Activated CD4-positive, CD25-positive, alpha-beta regulatory T cell treated with anti-CD3 and anti-CD28 coated beads, Interleukin-2, amount 50 U/mL, for 16 hours (primary cell): Measurements from ENCODE around the gene VTI1A.
"Not testable (repeated sequence)": the region's sequence is repeated elsewhere in the genome, so short reads cannot be mapped to it uniquely, and the experiment has no call there.

Experiments used
- DNase-seq: peaks from one replicate; pipeline ENCODE4 v3.0.0-alpha.2; 2020; ENCODE audit warnings: low read depth, low spot score

The VTI1A gene

DNA sequence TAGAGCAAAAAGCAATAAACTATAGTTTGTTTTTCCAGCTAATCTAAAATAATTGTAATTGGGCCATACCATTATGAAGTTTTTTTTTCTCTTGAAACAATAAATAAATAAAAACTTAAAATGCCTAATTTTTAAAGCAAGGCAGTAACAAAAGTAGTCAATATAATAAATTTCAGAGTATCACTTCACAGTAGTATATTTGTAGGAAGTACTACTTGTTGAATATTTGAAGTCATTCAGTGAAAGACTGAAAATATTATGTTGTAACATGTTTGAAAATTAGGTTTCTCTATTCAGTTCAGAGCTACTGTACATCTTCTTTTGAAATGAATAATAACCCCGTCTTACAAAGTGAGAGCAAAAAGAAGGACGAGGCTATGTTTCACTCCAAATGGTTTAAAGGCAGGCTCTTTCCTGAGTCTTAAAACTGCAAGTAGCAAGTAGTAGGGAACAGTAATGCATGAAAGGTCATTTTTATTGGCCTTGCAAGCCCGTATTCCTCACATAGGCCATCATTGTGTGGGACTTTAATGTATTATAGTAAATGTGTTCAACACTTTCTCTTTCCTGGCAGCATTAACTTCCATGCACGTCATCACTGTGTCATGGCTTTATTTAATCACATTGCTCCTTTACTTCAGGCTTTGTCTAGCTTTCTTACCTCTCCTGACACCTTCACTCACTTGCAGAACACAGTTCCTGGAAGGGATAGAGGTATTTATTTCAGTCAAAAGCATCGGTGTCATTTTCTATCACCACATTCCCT, 141.4 kb downstream of the VTI1A start:
- no peak for DNase-seq

DNA sequence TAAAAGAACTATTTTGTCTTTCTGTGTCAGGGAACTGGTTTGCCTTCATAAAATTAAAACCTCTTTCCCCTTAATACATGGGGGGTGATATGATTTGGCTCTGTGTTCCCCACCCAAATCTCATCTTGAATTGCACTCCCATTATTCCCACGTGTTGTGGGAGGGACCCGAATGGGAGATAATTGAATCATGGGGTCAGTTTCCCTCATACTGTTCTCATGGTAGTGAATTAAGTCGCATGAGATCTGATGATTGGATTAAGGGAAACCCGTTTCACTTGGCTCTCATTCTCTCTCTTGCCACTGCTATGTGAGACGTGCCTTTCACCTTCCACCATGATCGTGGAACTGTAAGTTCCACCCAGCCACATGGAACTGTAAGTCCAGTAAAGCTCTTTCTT, 142.1 kb downstream of the VTI1A start:
- no peak for DNase-seq

DNA sequence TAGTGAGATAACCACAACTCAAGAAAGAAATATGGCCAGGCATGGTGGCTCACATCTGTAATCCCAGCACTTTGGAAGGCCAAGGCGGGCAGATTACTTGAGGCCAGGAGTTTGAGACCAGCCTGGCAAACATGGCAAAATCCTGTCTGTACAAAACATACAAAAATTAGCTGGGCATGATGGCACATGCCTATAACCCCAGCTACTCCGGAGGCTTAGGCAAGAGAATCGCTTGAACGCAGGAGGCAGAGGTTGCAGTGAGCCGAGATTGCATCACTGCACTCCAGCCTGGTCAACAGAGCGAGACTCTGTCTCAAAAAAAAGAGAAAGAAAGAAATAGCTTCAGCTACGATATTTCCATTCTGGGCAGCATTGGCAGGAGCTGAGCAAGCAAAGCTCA, 143.8 kb downstream of the VTI1A start:
- DNase-seq = not testable (repeated sequence)

DNA sequence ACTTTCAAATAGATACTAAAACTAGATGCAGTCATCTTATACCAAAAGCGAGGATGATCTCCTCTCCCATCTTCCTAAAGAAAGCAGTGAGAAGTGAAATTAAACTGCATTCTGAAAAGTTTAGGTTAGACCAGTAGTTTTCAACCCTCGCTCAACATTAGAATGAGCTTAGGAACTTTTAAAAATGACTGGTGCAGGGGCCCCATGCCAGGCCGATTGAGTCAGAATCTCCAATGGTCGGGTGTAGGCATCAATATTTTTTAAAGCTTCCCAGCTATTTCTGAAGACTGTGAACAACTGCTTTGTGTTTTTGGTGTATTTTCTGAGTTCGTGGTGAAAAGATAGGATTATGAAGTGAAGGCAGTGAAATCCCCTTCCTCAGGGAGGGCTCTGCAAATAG, 146.0 kb downstream of the VTI1A start:
- no peak for DNase-seq

DNA sequence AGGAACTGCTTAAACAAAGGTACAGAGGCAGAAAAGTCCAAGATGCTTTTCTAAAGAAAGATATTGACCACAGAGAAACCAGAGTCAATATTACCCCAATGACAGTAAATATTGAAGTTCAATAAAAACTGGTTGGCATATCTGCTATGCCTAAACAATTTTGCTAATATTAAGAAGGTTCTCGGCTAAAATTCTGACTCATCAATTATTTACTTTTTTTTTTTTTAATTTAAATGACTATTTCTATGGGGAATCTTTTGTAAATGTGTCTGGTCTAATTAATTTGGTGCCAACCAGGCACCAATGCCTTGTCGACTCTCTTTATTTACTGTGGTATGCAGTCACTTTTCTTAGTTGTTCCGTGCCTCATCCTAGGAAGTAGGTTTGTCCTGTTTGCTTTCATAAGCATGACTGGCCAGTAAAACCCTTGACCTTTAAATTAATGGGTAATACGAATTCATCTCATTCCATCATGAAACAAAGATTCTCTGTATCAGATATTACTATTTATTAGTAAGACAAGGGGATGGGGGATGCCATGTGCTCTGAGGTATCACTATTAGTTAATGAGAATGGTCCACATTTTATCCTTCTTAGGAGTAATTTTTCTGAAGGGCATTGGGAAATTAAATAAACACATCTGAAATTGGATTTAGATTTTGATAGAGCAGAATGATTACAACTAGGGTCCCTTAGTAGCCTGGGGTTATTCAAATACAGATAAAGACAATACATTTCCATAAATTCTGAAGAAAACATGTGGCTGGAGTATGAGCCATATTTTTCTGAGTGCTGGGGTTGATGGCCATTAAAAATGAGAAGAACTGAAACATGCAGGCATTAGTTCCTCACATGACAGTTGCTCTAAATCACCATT, 154.4 kb downstream of the VTI1A start:
- no peak for DNase-seq

DNA sequence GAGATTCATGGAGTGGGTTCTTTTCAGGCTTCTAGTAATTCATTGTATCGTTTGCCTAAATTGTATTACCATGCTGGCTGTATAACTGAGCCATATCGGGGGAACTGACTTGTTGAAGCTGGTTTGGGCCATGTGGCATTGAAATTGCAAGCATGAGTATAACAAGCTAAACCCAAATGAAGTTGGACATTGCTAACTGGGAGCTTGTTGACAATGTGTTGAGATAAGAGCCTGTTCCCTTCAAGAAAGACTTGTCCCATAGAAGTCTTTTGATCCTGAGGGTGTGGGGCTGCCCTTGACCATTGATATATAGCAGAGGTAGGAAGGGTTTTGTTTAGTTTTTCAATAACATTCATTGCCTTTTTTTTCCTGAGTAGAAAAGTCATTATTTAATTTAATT, 156.0 kb downstream of the VTI1A start:
- no peak for DNase-seq

DNA sequence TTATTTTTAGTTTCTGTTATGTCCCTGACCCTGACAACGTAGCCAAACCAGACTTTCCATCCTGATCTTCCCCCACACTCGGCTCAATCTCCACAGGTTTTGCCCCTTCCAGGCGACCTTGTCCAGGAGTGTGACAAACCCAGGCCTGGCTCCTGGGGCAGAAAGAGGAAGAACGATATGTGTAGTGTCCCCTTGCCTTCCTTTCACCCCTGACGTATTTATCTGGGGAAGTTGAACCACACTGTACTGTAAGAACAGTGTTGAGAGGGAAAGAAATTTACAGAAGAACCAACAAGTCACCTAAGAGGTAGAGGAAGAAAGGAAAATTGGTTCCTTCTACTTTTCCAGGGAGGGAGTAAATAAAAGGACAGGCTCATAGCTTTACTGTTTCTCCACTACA, 158.0 kb downstream of the VTI1A start:
- no peak for DNase-seq

DNA sequence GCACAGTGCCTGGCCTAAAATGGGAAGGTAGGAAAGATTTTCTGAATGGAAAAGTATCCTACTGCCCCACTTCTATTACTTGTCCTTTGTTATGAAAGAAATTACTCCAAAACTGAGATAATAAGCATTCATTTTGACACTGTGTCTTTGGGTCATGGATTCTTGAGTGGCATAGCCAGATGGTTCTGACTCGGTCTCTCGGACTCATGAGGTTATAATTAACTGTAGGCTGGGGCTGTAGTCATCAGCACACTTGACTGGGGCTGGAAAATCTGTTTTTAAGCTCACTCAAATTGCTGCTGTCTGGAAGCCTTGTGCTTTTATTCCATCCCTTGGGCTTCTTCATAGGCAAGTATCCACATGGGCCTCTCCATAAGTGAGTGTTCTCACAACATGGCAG, 160.5 kb downstream of the VTI1A start:
- no peak for DNase-seq

DNA sequence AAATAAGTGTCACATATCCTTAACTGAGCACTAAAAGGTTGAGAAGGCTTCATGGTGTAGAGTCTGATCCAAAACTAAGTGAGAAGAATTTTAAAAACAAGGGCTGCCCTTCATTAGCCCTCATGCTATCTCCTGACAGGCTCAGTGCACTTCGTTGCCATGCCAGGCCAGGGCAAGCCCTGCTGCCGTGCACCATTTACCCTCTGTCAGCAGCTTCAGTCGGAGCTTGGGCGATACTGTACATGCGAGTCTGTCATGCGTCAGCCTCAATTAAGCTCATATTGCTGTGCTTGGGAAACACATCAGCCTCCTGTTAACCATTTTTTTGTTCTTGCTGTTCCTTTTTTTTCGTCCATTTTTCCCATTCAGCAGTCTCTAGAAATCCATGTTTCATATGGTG, 166.6 kb downstream of the VTI1A start:
- DNase-seq = no peak

DNA sequence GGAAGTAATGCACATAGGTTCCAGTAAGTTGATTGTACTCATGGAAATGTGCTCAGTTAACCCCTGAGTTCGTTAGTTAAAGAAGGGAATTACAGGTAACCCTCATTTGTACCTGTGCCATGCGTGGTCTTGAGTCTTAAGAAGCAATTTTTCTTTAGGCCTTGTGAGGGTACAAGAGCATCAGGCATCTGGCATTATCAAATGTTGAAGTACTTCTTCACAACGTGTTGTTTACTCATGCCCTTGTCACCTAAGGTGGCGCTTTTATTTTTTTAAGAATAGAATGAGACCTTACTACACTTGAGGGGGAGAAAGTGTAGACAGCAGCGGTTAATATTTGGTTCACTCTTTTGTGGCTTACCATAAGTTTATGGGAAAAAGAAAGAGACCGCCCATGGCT, 167.1 kb downstream of the VTI1A start:
- no peak for DNase-seq

DNA sequence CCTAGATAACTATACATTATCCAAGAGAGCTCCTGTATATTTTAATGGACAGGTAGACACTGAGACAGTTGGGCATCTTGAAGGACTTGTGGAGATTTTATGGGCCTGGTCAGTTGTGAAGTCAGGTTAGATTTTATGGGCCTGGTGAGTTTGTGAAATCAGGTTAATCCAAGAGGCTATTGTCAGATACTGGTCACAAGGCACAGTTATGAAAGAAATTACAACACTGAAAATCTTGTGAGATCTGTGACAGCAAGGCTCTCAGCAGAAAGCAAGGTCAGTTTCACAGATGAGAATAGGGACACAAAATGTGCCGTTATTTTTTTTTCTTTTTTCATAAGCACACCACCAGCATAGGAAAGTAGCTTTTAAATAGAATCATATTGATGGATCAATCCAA, 167.6 kb downstream of the VTI1A start:
- DNase-seq = no peak

DNA sequence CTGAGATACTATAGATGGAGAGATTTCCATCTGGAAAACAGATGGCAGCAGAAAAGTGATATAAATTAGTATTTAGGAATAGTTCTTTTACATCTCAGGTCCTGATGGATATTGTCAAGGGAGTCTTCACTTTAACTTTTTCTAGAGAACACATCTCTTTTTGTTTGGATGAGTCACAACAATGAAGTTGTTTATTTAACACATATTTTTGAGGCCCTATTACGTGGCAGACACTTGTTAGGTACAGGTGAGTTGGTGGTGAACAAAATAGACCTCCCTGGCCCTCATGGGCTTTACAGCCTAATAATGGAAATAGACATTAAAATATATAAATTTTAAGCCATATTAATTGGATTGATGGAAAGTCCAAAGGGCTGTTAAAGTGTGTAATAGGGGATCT, 168.3 kb downstream of the VTI1A start:
- no peak for DNase-seq

DNA sequence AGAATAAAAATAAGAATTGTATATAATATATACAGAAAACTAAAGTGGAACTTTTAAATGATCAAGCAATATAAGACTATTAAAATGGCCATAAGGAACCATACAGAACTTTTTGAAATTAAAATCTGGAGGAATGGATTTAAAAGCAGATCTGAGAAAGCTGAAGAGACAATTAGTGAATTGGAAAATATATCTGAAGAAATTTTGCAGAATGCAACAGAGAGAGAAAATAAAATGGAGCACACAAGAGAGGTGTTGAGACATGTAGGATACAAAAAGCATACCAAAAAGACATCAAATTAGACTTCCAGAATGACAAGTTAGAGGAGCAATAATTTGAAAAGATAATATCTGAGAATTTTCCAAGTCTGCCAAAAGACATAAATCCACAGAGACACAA, 169.6 kb downstream of the VTI1A start:
- no peak for DNase-seq

DNA sequence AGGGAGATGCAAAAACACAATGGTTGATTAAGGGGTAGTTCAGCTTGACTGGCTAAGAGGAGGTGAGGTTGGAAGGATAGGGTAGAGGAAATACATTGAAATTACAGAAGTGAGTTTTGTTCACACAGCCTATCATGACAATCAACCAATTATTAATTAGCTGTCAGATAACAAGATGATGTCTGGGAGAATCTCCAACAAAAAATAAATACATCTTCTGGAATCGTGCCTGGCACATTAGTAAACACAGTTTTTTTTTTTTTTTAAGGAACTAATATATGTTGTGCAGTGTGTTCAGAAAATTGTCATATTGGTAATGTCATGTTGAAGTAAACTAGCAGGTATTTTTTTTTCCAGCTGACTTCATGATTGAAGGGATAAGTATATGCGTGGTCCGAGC, 171.8 kb downstream of the VTI1A start:
- DNase-seq = no peak

DNA sequence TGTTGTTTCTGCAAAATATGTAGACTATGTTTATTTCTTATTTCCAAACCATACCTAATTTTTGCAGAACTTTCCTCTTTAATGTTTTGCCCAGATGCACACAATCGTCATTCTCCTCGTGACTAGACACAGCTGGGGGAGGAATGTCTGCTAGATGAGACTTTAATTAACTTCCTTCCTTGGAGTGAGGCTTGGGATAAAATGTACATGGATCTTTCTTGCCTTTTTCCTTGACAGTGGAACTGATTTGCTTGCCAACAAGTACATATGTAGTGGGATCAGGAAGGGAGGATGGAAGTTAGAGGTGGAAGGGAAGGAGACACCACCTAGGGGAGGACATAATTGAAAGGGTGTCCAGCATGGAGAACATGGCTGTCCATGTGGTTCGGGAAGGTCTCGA, 172.5 kb downstream of the VTI1A start:
- no peak for DNase-seq

DNA sequence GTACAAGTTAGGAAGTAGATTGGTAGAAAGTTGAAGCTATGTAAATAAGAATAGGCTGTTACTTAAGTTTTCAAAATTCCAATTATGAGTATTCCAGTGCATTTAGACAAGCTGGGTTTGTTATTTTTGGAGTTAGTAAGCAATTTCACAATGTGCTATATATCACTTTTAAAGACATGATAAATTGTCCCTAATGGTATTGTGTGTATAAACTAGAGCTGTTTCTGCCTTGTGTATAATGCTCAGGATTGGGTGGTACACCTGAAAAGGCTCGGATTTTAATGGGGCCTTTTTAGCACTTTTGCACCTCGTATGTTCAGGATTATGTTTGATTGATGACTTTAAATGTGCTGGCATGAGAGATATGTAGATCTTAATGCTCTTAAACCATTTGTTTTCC, 175.8 kb downstream of the VTI1A start:
- DNase-seq = no peak

DNA sequence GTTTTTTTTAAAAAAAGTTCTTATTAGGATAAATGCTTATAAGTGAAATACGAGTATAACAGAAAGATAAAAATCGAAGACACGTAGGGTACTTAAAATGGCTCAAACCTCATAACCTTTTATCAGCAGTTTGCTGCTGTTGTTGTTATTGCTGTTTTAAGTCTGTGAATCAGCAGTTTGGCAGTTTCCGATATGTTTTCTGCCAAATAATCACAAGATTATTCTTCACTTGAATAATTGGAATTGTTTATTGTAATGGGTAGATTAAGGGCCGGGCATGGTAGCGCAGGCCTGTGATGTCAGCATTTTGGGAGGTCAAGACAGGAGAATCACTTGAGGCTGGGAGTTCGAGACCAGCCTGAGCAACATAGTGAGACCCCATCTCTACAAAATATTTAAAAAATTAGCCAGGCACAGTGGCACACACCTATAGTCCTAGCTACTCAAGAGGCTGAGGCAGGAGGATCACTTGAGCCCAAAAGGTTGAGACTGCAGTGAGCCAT, 177.6 kb downstream of the VTI1A start:
- DNase-seq = no peak

DNA sequence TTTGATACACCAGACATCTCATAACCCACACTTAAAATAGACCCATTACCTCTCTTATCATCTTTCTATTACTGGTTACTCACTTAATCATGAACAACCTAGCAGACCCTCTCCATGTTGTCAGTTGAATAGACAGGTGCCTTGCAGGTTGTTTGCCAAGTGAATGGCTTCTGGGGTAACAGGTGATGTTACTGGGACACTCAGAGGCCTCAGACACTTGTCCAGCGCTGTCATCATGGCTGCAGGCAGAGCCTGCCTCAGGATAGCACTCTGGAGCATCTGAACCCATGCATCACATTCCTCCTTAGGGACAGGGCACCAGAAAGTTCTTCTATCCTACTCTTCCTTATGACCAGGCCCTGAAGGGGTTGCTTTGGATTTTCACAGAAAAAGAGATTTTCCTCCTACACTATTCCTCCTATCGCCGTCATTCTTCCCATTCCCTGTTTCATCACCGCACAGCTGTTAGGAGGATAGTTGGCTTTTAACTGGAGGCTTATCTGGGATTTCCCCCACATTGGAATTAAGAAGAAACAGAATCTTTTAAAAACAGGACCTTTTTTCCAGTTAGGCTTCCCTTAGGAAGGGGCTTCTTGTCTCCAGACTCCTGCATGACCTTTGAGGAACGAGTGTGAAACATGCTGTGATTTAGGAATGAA, 182.1 kb downstream of the VTI1A start:
- no peak for DNase-seq

DNA sequence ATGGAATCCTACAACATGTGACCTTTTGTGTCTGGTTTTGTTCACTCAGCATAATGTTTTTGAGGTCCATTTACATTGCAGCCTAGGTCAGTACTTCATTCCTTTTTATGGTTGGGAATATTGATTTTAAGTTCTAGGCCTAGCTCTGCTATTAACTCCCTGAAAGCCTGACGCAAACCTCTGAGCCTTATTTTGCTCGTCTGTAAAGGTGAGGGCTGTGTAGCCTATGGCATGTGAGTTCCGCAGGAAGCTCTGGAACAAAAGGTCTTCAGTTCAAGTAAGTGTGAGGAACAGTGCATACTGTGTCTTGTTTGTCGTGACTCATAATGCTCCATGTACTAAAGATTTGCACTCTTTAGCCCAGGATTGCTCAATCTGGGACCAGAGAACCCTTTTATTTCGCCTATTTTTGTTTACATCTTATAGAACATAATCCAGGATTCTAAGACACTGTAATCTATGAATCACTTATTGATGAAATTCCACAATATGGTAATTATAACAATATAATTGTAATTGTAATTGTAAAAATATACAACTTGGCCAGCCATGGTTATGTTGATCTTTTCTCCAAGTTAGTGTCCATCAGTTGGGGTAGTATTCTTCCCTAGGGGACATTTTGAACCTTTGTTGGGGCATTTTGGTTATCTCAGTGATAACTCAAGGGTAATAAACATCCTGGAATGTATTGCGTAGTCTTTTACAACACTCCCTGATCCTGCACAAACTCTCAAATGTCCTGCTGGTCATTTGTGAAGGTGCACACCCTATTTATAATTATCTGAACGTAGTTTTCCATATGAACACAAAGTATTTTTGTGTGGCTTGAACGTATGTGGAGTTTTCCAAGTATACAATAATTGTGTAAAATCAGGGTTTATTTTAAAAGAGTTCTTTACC, 184.7 kb downstream of the VTI1A start:
- no peak for DNase-seq

DNA sequence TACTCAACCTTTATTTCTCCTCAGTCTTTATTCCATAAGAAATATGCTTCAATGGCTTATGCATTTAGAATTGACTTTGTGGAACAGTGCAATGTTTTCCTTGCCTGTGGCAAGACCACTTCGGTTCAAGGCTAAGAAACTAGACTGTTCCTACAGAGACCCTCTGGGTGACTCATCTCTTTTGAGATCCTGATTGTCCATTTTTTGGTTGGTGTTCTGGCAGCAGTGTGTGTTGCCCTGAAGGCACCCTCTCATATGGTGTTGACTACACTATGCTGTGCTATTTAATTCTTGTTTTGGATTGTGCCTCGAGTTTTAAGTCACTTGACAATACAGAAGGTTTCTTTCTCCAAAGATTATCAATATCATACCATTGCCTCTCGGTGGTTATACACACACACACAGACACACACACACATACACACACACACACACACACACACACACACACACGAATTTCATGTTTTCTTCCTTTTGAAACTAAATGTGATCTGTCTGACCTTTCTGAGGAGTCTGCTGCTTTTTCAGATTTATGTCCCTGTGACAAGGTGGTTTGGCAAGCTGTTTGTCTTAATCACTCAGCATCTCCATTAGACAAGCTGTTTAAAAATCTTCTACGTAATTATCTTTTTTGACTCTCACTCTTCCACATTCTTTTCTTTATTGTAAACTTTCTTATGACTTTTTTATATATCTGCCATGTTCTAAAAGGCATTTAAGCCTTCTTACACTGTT, 187.2 kb downstream of the VTI1A start:
- DNase-seq = no peak

DNA sequence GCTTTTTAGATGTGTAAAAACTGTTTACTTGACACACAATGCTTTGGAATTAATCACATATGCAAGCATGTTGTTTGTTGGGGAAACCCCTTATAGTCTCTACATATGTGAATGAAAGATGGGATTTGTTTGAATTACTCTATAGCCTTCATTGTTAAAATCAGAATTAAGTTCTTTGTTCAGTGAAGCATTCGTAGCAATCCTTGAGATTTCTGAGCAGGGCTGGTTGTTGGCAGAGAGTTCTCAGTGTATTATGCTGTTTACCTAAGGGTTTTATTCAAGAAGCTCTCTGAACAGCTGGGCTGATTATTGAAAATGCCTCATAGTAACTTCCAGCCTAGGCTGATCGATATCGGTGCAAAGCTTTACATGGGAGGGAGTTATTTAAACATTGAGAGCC, 190.9 kb downstream of the VTI1A start:
- no peak for DNase-seq
